GM21367 (cell line): ENCODE measurements around the gene BICD2.

ENCODE experiments used
- ATAC-seq: cut with Tn5 transposase; IDR thresholded peaks from one replicate; pipeline ENCODE4 v1.9.1; 2021; ENCODE audit not compliant: unreplicated experiment

BICD2 gene

DNA sequence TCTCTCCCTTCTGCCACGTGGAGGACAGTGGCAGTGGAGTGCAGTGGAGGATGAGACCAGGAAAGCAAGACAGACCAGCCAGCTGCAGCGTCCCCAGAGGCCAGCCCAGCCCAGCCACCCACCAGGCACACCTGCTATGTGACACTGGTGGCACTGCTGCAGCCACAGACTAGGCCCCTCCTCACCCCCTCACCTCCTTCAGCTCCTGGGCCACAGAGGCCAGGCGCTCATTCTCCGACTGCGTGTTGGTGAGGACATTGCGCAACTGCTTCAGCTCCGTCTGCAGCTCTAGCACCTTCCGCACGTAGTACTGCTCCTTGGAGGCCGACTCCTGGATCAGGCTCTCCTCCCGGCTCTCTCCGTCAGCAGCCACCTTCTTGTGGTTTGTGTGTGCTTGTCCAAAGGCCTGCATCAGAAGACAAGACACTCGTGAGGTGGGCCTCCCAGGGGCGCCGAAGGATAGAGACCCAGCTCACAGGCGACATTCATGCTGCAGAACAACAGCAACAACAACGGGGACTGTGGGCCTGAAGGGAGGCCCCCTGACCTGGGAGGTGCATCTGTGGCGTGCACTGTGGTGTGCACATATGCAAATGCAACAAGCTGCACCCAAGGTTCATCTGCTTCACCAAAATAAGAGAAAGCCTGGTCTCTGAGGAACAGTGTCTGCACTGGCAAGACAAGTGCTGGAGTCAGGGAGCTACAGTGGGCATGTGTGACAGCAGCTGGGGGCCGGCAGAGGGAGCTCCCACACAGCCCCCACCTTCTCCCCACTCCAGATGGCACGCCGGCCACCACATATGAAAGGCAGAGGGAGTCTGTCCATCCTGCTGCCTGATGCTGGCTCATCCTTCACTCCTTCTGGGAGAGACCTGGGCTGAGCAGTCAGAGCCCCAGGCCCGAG is 35.5 kb downstream of the BICD2 start:
- no peak for ATAC-seq

DNA sequence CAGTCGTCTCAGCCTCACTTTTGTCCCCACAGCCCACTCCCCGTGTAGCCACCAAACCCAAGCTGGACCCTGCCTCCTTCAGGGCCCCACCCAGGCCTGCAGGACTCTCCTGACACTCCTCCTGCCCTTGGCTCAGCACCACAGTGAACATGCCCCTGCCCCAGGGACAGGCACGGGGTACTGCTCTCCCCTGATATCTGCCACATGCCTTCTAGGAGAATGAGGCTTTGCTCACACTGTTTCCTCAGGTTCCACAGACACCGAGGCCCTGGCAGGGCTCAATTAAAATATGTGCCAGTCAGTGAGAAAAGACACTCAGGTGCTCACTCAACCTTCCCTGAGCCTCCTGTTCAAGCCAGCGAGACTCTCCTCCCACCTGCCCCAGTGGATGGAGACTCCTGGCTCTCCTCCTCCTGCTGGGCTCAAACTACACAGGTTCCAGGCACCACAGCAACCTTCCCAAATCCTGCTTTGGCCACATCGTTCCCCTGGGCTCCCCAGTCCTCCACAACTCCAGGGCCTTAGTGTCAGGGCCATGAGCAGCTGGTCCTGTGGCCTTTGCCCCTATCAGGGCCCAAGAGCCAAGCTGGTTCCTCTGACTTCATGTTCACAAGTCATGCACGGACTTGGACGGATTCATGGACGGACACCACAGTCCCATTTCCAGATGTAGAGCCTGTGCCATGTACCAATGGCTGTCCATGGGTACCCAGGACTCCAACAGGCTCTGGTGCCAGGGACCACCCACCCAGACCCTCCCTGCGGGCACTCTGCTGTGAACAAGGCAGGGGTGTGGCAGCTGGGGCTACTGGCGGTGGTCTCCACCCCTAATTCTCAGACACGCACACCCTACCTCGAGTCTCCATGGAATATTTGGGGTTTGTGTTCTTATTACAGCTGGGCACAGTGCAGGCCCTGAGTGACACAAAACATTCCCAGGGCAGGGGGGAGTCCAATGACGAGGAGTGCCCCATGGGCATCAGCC is 36.6 kb downstream of the BICD2 start:
- ATAC-seq, result no peak

DNA sequence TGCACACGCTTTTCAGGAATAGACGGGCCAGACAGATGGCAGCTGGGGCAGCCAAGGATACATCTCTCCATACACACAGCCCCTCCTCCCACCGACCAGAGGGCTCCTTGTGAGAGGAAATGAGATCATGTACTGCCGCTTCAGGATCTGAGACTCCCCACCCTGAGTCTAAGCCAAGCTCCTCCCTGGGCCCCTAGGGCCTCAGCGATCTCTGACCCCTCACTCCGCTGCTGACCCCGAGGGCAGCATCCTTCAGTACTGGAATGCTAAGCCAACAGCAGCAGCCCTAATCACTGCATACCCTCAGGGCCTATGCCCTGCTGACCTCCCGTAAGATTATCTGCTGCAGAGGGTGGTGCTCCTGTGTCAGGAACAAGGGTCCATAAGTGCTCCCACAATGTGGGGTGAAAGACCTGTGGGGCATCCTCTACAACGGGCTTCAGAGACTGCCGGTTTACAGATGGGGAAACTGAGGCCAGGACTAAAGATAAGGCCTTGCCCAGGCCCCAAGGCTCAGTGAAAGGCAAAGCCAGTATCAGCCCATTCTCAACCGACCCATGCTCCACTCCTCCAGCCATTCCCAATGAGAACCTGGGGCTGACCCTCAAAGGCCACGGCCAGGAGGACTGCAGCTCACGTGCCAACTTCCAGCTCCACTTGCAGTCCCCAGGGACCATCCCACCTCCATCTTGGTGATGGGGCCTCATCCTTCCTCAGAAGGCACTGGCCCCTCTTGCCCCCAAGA is 37.5 kb downstream of the BICD2 start:
- ATAC-seq, result no peak

DNA sequence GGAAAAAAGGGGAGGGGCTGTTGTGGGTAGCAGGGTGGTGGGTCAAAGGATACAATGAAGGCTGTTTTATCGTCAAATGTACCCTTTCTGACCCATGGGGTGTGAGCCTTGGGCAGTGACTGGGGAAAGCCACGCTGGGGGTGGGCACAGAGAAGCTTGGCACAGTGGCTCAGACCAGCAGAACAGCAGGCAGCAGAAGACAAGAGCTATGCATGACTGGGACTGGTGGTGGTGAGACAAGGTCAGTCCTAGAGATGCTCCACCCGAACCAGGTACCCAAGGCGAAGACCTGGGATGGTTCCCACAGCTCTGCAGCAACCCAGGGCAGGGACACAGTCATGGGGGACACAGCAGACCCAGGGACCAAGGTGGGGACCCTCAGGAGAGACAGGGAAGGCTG is 38.3 kb downstream of the BICD2 start:
- no peak for ATAC-seq

DNA sequence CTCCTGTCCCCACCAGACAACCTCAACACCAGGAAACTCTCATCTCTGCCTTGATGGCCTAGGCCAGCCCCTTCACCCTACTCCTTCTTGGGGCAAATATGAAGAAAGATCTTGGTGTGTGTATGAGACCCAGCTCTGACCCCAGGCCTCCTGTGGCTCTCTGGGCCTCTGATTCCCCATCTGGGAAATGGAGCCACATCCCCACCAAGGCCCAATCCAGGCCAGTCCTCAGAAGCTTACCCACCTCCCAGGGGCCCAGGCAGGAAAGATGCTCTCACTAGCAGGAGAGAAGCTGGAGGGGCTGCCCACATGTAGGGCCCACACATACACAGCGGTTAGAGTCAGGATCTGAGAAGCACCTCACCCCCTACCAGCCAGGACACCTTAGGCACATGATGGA is 38.9 kb downstream of the BICD2 start:
- no peak for ATAC-seq

DNA sequence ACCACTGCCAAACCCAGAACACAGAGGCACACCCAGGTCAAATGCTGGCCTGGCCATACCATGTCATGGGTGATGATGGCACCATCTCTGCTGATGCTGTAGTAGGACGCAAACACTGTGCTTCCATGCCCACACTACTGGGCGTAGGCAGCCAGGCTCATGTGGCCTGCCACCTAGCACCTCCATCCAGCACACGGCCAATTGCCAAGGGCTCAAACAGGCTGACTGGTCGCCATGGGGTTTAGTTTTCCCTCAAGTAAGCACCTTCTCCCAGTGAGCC is 39.4 kb downstream of the BICD2 start:
- ATAC-seq, result no peak

DNA sequence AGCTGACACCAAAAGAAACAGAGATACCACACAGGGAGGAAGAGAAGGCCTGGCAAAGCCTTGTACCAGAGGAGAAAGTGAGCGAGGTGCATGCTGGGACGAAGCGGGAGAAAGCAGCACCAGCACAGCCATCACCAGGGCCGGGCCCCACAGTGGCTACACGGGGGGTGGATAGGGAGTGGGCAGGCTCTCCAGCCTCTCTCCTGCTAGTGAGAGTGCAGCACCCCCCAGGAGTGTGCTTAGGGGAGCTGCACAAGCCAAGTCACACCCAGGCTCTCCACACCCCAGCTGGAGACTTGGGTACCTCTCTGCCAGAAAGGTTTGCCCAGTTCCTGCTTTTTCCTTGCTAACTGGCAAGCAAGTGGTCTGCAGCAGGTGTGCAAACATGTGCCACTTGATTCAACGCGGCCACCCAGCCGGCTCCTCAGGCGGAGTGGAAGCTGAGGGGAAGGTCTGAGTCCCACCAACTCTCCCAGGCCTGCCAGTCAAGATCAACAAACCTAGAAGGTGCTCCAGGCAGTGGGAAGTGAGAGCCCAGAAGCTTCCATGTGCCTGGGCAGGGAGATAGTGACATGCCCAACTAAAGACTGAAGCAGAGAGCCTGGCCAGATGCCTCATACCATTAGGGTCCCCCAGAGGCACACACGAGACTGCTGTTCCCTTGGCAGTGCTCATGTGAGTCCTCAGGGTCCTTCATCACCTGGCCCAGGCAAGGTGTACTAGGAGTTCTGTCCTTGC is 39.9 kb downstream of the BICD2 start:
- ATAC-seq, result no peak

DNA sequence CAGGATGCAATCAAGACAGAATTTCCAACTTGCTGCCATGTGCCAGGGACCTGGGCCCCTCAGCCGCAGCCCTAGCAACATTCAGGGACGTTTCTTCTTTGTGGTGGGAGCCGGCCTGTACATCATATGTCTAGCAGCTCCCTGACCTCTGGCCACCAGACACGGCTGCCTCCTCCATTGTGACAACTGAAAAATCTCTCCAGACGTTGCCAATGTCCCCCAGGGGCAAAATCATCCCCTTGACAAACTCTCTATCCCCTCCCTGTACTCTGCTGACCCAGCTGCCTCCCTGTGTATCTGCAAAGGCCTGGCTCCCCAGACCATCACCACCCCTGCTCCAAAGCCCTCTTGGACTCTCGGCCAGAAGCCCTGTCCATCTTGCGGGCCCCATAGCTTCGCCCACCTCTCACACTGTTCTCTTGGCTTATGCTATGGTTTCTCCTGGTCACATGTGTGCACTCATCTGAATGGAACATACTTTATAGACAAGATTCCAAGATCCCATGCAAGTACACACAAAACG is 40.8 kb downstream of the BICD2 start:
- no peak for ATAC-seq

DNA sequence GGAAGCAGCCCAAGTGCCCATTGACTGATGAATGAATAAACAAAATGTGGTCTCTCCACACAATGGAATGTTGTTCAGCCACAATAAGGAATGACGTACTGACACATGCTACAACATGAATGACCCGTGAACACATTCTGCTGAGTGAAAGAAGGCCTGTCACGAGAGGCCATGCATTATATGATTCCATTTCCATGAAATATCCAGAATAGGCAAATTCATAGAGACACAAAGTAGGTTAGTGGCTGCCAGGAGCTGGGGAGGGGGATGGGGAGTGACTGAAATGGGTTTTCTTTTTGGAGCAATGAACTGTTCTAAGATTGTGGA is 41.4 kb downstream of the BICD2 start:
- no peak for ATAC-seq

DNA sequence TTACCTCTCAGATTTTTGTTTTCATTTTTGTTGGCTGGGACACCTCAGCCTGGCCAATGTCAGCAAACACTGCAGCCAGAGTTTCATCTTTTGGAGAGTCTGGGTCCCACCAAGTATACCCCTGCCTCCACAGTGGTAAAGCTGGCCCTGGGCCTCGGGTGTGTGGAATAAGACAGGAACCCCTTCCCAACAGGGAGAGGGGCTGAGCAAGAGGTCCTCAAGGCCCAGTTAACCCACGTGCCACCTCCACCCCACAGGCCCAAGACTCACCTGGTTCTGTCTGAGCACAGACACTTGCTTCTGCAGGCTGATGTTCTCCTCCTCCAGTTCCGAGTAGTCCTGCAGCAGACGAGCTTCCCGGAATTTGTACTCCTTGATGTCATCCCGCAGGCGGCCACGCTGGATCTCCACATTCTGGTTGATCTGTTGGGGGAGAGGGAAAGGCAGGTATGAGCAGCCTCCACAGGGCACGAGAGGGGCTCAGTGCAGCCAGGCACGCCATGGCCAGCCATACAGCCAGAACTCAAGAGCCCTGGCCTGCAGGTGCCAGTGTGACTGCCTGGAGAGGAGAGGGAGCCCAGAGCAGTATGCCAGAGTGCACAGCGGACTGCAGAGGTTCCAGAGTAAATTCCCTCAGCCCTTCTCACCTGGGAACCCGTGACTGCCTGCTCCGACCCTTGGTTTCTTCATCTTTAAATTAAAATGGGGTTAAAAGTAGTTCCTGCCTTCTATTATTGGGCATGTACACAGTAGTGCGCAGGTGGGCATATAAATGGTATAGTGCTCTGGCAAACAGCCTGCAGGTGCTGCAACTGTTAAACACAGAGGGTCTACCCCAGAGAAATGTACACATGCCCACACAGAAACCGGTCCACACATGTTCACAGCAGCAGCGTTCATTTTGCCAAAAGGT is 42.0 kb downstream of the BICD2 start:
- no peak for ATAC-seq

DNA sequence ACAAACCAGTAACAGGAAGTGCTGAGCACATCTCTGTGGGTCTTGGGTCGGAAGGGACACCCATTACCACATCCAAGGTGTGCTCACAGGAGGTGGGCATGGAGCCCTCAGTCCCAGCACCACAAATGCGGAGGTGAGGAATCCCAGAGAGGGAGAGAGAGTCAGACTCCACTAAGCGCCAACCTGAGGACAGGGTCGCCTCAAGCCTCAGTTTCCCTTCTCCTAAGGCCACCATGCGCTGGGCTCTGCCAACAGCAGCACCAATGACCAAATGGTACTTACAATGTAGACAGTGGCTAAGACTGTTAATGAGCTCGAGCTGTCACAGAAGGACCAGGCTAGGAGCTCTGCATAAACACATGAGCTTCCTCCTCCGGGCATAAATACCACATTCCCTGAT is 43.1 kb downstream of the BICD2 start:
- ATAC-seq, result no peak

DNA sequence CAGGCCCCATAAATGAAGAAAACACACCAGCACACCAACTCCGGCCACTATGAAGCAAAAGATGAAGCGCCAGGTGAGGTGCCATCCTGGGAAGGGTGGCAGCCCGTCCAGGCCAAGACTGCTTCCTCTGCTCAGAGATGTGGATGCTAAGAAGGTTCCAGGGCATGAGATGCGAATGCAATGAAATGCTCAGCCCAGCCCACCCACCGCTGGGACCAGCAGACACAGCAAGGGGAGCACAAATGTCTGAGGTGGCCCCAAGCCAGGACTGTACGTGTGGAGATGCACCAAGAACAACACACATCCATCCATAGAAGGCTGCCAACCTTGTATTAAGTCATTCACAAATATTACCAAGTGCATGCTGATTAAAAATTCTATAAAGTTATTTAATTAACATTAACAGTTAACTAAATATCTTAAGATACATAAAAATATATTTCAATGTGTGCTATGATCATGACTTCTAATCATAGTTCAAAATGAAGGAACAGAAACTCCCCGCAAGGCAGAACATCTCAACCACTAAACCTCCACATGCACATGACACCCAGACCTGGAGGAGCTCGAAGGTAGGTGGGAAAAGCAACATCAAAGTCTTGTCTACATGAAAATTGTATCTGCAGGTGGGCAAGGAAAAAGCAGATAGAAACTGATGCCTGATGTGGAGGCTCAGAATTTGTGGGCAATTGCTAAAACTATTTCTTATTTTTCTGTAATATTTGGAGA is 43.7 kb downstream of the BICD2 start:
- no peak for ATAC-seq

DNA sequence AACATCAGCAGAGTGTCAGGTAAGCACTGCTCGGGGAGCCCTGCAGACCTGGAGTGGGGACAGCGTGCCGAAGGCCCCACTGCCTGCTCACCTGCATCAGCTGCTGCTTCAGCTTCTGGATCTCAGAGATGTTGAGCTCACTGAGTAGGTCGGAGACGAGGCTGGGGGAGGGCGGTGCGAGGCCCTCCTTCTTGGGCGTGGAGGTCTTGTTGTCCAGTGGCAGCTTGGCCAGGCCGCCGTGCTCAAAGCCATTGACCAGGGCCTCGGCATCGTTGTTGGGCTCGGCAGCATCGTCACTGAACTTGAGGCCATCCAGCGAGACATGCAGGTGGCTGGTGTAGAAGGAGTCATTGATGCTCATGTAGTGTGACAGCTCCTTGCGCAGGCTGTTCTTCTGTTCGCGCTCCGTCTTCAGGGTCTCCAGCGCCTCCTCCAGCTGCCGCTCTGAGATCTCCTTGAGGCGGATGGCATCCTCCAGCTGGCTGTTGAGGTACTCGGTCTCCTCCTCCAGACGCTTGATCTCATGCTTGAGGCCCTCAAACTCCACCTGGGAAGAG is 44.3 kb downstream of the BICD2 start:
- ATAC-seq, result no peak

DNA sequence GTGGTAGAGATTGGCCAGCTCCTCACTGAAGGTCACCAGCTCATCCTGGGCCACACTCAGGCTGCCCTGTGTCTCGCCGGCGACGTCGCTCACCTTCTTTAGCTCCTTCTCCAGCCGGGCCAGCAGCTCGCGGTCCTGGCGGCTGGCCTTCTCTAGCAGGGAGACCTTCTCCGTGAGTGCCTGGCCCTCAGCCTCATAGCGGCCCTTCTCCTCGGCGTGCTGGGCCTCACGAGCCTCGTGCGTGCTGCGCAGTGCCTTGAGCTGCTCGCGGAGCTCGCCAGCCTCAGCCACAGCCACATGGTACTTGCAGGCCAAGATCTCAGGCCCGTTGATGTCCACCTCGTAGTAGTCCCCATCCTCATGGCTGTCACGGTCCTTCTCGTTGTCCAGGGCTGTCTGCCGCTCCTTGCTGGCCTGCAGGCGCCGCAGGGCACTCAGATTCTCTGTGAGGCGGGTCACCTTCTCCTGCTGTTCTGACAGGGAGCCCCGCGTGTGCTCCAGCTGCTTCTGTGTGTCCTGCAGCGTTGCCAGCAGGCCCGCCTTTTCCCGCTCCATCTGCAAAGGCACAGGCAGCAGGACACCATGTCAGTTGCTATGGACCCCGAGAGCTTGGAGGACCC is 45.5 kb downstream of the BICD2 start:
- no peak for ATAC-seq

DNA sequence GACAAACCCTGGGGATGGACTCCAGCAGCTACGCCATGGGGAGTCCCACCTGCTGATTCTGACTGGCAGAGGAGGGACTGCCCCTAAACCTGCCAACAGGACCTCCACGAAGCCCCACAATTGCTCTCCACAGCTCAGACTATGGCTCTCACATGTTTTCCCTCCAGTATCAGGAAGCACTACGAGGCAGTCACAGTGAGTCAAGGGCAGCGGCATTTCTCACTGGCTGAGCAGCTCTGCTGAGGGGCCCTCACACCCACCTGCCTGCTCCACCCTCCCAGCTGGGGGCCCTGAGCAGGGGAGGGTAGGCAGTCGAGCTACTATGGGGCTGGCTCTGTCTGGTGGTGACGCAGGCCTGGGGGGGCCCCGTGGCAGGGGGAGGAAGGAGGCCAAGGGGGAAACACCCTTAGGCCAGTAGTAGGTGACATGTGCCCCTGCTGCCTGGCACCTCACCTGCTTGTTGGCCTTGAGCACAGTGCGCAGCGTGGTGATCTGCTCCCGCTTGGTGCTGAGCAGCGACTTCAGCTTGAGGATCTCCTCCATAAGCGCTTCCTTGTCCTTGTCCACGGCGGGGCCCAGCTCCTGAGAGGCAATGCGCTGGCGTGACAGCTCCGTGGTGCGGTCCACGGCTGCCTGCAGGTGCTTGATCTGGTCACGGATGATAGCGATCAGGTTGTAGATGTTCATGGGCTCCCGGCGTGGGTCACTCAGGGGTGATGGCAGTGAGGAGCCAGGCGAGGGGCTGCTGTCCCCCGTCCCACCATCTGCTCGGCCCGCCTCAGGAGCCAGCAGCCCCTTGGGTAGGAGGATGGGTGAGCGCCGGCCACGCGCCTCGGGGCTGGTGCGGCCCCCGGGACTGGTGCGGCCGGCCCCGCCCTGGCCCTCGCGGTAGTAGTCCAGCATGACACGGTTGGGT is 46.3 kb downstream of the BICD2 start:
- no peak for ATAC-seq

DNA sequence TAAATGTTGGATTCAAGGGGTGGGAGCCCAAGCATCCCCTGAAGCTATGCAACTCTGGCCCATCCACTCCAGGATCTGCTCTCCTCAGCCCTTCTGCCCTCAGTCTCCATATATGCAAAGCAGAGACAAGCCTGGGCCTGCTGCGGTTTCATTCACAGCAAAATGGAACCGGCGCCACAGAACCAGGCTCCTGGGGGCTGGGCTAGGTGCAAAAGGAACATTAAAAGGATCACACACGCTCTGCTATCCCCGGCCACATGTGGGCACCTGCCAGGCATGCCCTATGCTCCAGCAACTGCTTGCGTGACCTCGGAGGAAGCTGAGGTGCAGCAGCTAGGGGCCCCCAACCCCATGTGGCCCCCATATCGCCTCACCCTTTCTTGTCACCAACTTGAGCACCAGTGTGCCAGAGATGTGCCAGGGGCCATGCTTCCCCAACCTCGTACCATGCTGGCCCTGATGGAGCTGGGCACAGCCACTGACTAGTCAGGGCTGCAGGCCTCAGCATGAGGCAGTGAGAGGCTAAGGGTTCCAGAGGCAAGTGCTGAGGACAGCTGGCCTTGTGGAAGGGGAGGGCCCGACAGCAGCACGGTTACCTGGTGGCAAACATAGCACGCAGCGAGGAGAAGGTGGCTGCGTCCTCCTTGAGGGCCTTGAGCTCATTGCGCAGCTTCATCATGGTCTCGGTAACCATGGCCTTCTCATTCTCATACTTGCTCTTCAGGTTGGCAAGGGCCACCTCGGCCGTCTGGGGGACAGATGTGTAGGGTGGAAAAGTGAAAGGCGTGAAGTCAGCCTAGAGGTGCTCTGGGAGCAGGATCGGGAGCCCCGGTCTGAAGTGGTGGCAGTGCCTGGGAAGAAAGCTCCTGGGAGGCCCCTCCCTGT is 47.2 kb downstream of the BICD2 start:
- no peak for ATAC-seq
